ENCODE measurements around the gene OR52E4.

Gene OR52E4

DNA sequence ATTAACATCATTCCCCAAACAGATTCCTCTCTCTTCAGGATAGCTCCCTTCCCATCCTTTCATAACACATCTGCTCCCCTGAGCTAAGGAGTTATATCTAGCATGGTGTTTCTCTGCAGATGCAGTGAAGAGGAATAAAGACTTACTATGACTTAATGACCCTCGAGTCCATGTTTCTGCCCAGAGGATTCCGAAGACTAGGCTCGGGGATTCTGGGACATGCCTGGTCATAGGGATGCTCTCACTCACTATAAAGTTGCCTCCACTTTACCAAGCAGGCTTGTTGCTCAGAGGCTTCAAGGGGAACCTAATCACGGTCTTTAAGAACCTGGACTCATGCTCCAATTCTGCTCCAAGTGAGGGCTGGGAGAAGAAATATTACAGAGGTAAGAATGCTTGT is at the start of gene OR52E4:
Gene OR52E4 (plus strand): TSS at position 301 of the 400 bp plus-strand sequence. CDS start 3,664 bp downstream, outside the sequence.
- H3K4me3 ChIP-seq (ENCODE audit: low read depth, low read length): no peak within 1 kb of the TSS

DNA sequence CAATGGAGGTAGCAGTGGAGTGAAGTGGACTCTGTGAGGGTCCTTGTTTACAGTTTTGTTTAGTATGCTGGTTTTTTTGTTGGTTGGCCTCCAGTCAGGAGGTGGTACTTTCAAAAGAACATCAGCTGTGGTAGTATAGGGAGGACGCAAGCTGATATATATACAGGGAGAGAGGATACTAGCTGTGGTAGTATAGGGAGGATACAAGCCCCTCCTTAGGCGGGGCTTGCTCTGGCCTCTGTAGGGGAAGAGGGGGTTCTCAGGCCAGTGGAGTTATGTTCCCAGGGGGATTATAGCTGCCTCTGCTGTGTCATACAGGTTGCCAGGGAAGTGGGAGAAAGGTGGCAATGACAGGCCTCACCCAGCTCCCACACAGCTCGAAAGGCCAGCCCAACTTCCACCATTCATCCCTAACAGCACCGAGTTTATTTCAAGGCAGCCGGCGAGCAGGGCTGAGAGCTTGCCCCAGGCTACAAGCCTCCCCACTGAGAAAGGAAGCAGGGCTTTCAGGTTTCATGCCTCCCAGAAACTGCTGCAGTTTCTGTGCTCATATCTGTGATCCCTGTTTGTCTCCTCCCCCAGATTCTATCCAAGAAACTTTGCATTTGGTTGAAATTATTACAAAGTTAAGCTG is 49.1 kb upstream of the OR52E4 start:
- no peak overlapping the region for H3K4me3 ChIP-seq (ENCODE audit: low read depth, low read length)

DNA sequence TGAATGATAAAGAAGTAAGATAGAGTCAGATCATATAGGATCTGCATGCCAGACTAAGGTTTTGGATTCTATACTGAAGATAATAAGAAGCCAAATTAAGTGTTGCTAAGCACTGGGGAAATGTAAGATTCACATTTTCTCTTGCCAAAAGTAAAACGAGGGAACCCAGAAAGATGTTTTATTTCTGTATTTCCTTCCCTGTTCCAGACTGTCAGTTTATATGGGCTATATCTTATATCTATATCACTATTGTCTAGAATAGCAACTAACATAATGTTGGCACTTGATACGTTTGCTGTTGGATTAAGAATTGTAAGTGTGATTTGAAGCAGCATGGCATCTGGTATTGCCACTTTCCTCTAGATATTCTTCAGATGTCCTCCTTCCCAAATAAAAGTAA is 47.0 kb upstream of the OR52E4 start:
- no peak overlapping the region for H3K4me3 ChIP-seq (ENCODE audit: low read depth, low read length)

DNA sequence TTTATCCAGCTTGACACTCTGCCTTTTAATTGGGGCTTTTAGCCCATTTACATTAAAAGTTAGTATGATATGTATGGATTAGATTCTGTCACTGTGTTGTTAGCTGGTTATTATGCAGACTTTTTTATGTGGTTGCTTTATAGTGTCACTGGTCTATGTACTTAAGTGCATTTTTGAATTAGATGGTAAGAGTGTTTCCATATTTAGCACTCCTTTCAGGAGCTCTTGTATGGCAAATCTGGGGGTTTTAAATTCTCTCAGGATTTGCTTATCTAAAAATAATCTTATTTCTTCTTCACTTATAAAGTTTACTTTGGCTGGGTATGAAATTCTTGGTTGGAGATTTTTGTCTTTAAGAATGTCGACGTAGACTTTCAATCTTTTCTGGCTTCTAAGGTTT is 42.7 kb upstream of the OR52E4 start:
- no peak overlapping the region for H3K4me3 ChIP-seq (ENCODE audit: low read depth, low read length)

DNA sequence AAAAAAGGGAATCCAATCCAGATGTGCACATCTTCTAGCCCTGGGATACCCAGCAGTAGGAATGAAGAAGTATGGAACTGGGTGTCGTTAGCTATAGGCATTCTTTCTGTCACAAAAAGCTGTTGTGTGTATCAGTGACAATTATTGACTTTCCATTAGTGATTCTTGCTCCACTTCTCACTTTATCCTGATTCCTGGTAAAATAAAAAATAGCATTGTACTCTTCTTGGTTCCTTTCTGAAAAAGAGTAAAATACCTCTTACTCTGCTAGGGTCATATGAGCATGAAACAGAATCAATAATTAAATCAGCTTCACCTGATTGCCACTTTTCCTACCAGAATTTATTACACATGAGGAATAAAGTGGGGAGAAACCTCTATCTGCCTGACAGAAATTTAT is 38.6 kb upstream of the OR52E4 start, which contains the start of gene OR52E6:
Gene OR52E6 (minus strand): TSS at position 101 of the 400 bp plus-strand sequence. CDS start 0 bp downstream, at position 101.
- no peak within 1 kb of the TSS for H3K4me3 ChIP-seq (ENCODE audit: low read depth, low read length)

DNA sequence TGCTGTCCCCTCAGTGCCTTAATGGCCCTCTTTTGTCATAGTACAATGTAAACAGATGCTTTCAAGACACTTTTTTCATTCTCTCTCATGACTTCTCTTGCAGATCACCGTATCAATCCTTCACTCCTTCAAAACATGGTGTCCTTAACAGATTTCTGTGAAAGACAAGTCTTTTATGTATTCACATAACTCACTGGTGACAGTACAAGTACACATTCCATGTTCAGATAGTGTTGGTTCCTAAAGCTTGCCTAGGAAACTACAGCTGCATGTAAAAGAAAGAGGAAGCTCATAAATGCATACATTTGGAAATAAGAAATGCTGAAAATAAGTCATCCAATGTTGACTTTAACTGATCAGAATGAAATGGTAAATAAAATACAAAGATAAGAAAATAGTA is 33.7 kb upstream of the OR52E4 start:
- H3K4me3 ChIP-seq (ENCODE audit: low read depth, low read length): no peak overlapping the region

DNA sequence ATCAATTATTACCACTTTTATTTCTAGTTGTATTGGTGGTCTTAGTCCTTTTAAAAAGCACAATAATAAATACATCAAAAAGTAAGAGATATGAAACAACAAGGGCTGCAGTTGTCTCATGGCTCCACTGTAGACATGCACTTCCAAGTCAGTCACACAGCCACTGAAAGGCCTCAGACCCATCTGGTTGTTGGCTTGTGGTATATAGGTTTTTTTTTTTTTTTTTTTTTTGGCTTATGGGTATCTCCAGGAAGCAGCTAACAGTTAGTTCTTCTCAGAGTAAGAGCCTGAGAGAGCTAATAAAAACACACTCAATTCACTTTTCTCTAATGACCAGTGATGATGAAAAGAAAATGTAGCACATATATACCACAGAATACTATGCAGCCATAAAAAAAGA is 32.7 kb upstream of the OR52E4 start:
- H3K4me3 ChIP-seq (ENCODE audit: low read depth, low read length): no peak overlapping the region

DNA sequence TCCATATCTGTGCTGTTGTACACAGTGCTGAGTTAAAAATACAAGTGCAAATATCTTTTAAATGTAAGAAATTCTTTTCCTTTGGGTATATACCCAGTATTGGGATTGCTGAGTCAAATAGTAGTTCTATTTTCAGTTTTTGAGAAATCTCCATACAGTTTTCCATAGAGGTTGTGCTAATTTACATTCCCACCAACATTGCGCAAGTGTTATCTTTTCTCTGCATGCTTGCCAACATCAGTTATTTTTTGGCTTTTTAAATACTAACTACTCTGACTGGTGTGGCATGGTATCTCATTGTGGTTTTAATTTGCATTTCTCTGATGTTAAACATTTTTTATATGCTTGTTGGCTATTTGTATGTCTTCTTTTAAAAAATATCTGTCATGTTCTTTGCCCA is 29.4 kb upstream of the OR52E4 start:
- H3K4me3 ChIP-seq (ENCODE audit: low read depth, low read length): no peak overlapping the region

DNA sequence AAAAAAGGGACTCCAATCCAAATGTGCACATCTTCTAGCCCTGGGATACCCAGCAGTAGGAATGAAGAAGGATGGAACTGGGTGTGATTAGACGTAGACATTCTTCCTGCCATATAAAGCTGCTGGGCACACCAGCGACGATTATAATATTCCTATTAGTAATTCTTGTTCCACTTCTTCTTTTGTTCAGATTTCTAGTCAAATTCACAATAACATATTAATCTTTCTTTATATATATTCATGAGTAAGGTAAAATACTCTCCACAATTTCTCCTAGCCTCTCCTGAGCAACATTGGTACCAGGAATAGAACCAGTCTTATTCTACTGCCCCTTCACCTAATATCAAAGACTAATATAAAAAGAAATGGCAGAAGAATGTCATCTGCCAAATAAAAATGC is 22.8 kb upstream of the OR52E4 start, which contains the start of gene OR52E8:
Gene OR52E8 (minus strand): TSS at position 101 of the 400 bp plus-strand sequence. CDS start 0 bp downstream, at position 101.
- no peak within 1 kb of the TSS for H3K4me3 ChIP-seq (ENCODE audit: low read depth, low read length)

DNA sequence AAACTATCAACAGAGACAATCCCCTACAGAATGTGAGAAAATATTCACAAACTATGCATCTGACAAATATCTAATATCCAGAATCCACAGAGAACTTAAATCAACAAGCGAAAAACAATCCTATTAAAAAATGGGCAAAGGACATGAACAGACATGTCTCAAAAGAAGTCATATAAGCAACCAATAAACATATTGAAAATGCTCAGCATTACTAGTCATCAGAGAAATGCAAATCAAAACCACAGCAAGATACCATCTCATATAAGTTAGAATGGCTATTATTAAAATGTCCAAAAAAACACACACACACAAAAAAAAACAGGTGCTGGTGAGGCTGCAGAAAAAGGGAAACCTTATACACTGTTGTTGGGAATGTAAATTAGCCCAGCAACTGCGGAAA is 14.6 kb upstream of the OR52E4 start:
- H3K4me3 ChIP-seq (ENCODE audit: low read depth, low read length): no peak overlapping the region

DNA sequence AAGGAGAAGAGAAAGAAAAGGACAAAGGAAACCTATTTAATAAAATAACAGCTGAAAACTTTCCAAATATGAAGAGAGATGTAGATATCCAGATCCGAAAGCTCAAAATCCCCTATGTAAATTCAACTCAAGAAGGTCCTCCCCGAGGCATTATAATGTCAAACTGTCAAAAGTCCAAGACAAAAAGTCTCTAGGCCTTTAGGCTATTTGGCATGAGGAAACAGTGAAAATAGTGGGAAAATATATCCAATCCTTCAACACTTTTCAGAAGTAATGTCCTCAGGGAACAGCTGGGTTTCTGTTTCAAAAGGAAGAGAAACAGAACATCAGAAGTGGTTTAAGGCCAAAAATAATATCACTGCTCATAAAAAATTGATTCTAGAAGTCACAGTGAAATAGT is 1.9 kb upstream of the OR52E4 start:
- H3K4me3 ChIP-seq (ENCODE audit: low read depth, low read length): no peak overlapping the region

DNA sequence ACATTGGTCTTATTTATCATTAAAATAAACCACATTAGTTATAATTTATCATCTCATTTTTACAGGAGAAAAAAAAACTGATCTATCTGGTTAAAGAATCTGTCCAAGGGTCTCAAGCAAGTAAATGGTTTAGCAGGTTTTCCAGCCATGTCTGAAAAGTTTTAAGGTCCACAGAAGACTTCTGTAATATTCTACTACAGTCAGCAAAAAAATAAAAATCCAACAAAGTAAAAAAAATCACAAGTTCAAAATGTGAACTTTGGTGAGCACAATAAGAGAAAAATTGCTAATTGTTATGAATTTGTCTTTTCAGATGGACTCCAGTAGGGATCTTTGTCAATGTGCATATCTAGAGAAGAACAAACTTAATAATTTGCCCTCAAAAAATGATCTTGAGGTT is 1.3 kb downstream of the OR52E4 start:
- no peak overlapping the region for H3K4me3 ChIP-seq (ENCODE audit: low read depth, low read length)

DNA sequence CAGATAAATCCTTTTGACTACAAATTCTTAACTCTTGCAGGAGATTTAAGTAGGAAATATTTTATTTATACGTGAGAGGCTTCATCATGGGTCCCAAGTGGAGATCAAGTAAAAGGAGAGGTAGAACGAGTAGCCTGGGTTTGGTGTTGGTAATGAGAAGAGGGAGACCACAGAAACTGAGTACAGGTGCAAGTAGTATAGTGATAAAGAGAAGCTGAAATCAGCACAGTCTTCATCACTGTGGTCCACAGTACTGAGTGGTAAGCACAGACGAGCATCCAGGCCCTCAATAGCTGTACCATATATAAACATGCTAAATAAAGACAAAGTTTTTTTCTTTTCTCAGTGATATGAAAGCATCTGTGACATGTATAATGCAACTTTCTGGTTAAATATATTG is 6.7 kb downstream of the OR52E4 start:
- H3K4me3 ChIP-seq (ENCODE audit: low read depth, low read length): no peak overlapping the region

DNA sequence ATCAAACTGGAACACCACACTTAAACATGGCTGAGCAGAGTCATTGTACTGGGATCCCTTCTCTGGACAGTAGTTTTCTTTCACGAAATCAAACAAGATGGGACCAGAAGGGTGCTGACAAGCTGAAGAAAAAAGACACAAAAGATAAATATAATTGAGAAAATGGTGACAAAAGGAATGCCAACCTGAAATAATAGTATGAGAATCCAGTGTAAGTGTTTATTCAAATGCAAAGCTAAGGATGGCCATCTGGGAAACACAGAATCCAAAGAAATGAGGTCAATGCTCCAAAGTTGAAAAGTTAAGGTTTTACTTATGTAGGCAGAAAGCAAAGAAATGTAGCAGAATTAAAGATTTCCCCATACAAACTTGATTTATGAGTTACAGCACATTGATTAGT is 7.2 kb downstream of the OR52E4 start:
- H3K4me3 ChIP-seq (ENCODE audit: low read depth, low read length): no peak overlapping the region

DNA sequence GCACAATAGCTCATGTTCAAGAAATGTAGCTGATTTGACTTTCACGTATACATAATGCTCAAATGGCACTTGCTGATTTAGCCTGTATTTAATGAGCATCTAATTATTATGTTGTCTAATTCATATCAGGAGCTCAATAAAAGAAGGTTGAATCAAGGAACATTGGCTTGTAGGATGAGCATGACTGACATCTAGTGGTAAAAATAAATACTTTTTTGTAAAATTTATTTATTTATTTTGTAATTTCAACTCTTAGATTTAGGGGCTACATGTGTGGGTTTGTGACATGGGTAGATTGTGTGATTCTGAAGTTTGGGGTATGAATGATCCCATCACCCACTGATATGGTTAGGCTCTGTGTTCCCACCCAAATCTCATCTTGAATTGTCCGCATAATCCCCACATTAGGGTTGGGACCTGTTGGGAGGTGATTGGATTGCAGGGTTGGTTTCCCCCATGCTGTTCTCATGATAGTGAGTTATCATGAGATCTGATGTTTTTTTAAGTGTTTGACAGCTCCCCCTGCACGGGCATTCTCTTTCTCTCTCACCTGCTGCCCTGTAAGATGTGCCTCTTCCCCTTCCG is 10.9 kb downstream of the OR52E4 start:
- H3K4me3 ChIP-seq (ENCODE audit: low read depth, low read length): no peak overlapping the region

DNA sequence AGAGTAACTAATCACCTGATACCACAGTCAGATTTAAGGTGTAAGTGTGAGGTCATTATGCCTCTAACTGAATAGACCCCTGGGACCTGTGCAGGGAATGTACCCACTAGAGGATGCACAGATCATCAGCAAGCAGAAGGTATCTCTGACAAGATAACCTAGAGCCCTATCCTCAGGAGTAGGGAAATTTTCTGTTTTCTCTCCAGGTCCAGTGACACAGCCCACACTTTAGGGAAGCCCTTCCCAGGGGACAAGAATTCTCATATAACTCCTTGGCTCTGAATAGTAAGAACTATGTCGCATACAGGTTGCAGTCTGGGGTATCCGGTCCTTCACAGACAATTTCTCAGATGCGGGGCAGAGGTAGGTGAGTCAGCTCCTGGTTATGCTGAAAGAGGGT is 12.5 kb downstream of the OR52E4 start, which contains the start of gene OR52E5:
Gene OR52E5 (plus strand): TSS at position 301 of the 400 bp plus-strand sequence. CDS start 7,569 bp downstream, outside the sequence.
- no peak within 1 kb of the TSS for H3K4me3 ChIP-seq (ENCODE audit: low read depth, low read length)

DNA sequence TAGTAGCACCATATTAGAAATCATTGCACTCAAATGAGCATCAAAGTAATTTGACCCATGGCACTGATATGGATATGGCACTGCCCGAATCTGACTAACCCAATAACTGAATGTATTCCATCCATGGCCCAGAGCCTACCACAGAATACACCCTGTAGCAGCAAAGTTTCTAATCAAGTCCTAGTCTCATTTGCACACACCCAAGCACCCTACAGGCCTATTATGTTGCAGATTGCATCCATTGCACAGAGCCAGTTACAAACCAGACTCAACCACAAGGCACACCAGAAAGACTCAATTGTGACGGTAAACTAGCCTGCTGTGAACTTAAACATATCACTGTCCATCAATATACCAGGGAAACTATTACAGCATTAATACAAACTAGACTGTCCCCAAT is 19.1 kb downstream of the OR52E4 start:
- no peak overlapping the region for H3K4me3 ChIP-seq (ENCODE audit: low read depth, low read length)

DNA sequence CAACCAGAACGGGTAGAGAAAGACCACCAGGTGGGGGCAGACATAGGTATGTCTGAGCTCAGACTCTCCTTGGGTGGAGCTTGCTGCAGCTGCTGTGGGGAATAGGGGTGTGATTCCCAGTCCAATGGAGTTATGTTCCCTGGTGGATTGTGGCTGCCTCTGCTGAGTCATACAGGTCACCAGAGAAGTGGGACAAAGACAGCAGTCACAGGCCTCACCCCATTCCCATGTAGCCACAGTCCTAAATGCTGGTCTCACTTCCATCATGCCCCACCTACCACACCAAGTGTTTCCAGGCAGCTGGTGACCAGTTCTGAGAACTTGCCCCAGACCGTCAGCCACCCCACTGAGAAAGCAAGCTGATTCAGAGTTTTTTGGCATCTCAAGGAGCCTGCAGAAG is 30.1 kb downstream of the OR52E4 start:
- no peak overlapping the region for H3K4me3 ChIP-seq (ENCODE audit: low read depth, low read length)

DNA sequence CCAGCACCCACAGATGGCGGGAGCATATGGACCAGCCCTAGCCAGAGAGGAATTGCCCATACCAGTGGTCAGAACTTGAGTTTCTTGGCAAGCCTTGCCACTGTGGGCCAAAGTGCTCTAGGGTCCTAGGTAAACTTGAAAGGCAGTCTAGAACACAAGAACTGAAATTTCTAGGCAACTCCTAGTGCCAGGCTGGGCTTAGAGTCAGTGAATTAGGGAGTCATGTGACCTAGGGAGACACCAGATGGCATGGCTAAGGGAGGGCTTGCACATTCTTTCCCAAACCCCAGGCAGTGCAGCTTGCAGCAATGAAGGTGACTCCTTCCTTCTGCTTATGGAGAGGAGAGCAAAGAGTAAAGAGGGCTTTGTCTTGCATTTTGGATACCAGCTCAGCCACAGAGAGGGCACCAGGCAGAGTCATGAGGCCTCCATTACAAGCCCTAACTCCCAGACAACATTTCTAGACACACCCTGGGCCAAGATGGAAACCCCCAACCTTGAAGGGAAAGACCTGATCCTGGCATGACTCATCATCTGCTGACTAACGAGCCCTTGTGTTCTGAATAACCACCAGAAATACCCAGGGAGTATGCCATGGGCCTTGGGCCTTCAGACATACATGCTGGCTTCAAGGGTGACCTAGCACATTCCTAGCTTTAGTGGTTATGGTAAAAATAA is 42.5 kb downstream of the OR52E4 start:
- H3K4me3 ChIP-seq (ENCODE audit: low read depth, low read length): no peak overlapping the region

DNA sequence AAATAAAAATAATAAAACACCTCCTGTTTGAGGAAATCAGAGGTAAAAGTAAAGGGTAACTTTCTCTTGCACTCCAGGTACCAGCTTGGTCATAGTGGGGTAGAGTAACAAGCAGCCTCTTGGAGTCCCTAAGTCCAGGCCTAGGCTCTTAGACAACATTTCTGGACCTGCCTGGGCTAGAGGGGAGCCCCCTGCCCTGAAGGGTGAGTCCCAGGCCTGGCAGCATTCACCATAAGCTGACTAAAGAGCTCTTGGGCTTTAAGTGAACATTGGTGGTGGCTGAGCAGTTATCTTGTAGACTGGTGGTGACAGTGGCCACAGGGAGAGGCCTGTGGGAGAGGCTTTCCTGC is 43.0 kb downstream of the OR52E4 start:
- no peak overlapping the region for H3K4me3 ChIP-seq (ENCODE audit: low read depth, low read length)

DNA sequence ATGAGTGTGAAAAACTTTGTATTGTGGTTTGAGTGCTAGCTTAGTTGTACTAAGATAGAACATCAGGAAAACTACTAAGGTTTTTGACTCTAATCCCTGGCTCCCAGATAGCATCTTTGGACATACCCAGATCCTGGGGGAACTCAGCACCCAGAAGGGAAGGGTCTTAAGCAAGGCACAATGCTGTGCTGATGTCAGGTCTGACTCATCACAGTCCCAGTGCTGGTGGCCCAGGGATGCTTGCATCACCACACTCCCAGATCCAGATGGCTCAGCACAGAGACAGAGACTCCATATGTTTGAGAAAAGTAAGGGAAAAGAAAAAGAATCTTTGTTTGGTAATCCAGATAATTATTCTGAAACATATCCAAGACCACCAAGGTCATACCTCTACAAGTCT is 43.4 kb downstream of the OR52E4 start:
- H3K4me3 ChIP-seq (ENCODE audit: low read depth, low read length): no peak overlapping the region

DNA sequence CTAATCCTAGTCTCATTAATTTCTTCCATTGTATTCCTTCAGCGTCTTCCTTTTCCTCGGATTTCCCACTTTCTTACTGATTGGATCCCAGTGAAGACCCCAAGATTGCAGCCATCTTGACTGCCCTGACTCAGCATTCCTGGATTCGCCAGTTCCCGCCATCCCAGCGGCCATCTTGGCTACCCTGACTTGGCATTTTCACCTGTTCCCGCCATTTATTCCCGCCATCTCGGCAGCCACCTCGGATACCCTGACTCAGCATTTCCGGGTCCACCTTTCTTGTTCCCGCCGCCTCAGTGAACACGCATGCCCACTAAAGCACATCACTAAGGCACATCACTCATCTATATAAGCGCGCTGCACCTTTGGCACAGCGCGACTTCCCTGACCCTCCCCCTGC is 47.8 kb downstream of the OR52E4 start:
- no peak overlapping the region for H3K4me3 ChIP-seq (ENCODE audit: low read depth, low read length)

Data from iPS-11a (cell line).